BE2C (cell line): ENCODE measurements around the gene TFDP1.
"Not testable (repeated sequence)": the region's sequence is repeated elsewhere in the genome, so short reads cannot be mapped to it uniquely, and the experiment has no call there.

Experiments used
- DNase-seq: peaks from one replicate; pipeline ENCODE4 v3.0.0-alpha.2; 2020
- H3K27me3 ChIP-seq: fragments of 250-450 bp; sonication (Bioruptor Pico); 2 replicates; pipeline ENCODE4 v1.5.1; 2020; ENCODE audit warnings: mild to moderate bottlenecking
- H3K36me3 ChIP-seq: fragments of 250-450 bp; sonication (Bioruptor Pico); 2 replicates; pipeline ENCODE4 v1.5.1; 2020; ENCODE audit warnings: mild to moderate bottlenecking
- H3K4me1 ChIP-seq: fragments of 250-450 bp; sonication (Bioruptor Pico); 2 replicates; pipeline ENCODE4 v1.5.1; 2020
- H3K4me3 ChIP-seq: 2 replicates; pipeline ENCODE4 v1.5.1; 2011; ENCODE audit warnings: low read depth, low read length
- H3K9me3 ChIP-seq: fragments of 250-450 bp; sonication (Bioruptor Pico); 2 replicates; pipeline ENCODE4 v1.5.1; 2020
- CTCF ChIP-seq: IDR thresholded peaks from 2 replicates; pipeline ENCODE4 v1.5.1; 2012; ENCODE audit warnings: mild to moderate bottlenecking, low read depth, low read length

Gene TFDP1

GRCh38 chr13:113623491-113624234 lies 39.1 kb downstream of the TFDP1 start:
- Histone ChIP-seq H3K27me3 (no peaks in the 10 kb centered on the region), H3K4me1 (no peaks in the 10 kb centered on the region), H3K9me3 (no peaks in the 10 kb centered on the region), H3K36me3 (peaks cover 48% of the 10 kb centered on the region), H3K4me3 (no peak overlapping the region)
- no peak for DNase-seq
- no peak for TF ChIP-seq CTCF

- Histone ChIP-seq H3K27me3 (no peaks in the 10 kb centered on the region), H3K36me3 (peaks cover 48% of the 10 kb centered on the region), H3K9me3 (no peaks in the 10 kb centered on the region), H3K4me1 (no peaks in the 10 kb centered on the region), H3K4me3 (no peak overlapping the region)
- TF ChIP-seq CTCF: no peak
- no peak for DNase-seq
These were observed 39.7 kb downstream of the TFDP1 start for GRCh38 chr13:113624235-113624587.

- H3K4me3 ChIP-seq, H3K9me3 ChIP-seq, DNase-seq, H3K4me1 ChIP-seq, H3K27me3 ChIP-seq: not testable (repeated sequence)
- H3K36me3 ChIP-seq: peaks cover 48% of the 10 kb centered on the region
These were observed 40.2 kb downstream of the TFDP1 start for GRCh38 chr13:113624640-113625304.

GRCh38 chr13:113625965-113626721 lies 41.6 kb downstream of the TFDP1 start:
- Histone ChIP-seq H3K4me1 (no peaks in the 10 kb centered on the region), H3K27me3 (no peaks in the 10 kb centered on the region), H3K9me3 (no peaks in the 10 kb centered on the region), H3K36me3 (peaks cover 51% of the 10 kb centered on the region), H3K4me3 (no peak overlapping the region)
- no peak for DNase-seq
- TF ChIP-seq CTCF: no peak

- DNase-seq: no peak
- no peaks in the 10 kb centered on the region for H3K4me1 ChIP-seq
- H3K4me3 ChIP-seq: no peak overlapping the region
- H3K27me3 ChIP-seq: no peaks in the 10 kb centered on the region
- TF ChIP-seq CTCF: no peak
- H3K9me3 ChIP-seq: no peaks in the 10 kb centered on the region
- H3K36me3 ChIP-seq: peaks cover 60% of the 10 kb centered on the region
These were observed 42.6 kb downstream of the TFDP1 start for GRCh38 chr13:113627136-113627535.

- Histone ChIP-seq H3K36me3 (peaks cover 57% of the 10 kb centered on the region), H3K27me3 (no peaks in the 10 kb centered on the region), H3K4me3 (no peak overlapping the region), H3K9me3 (no peaks in the 10 kb centered on the region), H3K4me1 (no peaks in the 10 kb centered on the region)
- TF ChIP-seq CTCF: no peak
- no peak for DNase-seq
These were observed 44.0 kb downstream of the TFDP1 start for GRCh38 chr13:113628291-113629270.
